Measurements from ENCODE around the gene UVRAG.

Gene UVRAG

DNA sequence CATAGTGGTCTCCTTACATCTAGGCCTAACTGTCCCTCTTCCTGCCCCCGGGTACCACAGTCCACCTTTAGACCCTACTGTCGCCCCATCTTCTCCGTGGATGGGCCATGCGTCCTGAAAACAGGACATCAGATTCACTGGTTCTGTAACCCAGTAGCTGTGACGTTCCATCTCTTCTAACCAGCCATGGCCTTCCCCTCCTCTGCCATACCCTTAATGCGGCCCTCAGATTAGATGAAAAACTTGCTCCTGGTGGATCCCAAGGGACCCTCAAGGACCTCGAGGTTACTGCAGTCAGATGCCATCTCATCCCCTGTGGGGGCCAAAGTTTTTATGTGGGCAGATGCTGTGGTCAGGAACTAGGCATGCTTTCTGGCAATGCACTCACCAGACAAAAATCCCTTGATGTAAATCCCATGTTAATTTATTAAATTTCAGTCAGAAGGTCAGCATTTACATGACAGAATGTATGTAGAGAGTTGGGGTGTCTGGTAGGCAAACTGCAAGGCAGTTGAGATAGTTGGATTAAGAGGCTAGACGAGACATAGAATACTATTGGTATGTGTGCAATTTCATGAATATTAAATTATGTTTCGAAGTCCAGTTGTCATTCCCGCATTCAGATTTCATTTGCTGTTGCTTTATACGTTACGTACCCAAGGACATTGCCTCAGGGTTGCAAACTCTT, 327.0 kb downstream of the UVRAG start:
- Histone ChIP-seq H3K9ac (no peak overlapping the region), H3K4me2 (ENCODE audit: low read length) (no peak overlapping the region), H3K79me2 (no peaks in the 10 kb centered on the region), H3K27me3 (ENCODE audit: control insufficient read depth, insufficient read depth, low read length) (no peaks in the 10 kb centered on the region), H2AFZ (no peak overlapping the region), H3K36me3 (ENCODE audit: control insufficient read depth, insufficient read depth, low read length) (no peaks in the 10 kb centered on the region), H3K9me3 (ENCODE audit: control insufficient read depth, low read length) (no peaks in the 10 kb centered on the region), H3K4me3 (ENCODE audit: low read depth, low read length) (no peak overlapping the region), H3K4me1 (peaks cover 2% of the 10 kb centered on the region), H3K27ac (no peak overlapping the region)
- TF ChIP-seq, protein P1, sequence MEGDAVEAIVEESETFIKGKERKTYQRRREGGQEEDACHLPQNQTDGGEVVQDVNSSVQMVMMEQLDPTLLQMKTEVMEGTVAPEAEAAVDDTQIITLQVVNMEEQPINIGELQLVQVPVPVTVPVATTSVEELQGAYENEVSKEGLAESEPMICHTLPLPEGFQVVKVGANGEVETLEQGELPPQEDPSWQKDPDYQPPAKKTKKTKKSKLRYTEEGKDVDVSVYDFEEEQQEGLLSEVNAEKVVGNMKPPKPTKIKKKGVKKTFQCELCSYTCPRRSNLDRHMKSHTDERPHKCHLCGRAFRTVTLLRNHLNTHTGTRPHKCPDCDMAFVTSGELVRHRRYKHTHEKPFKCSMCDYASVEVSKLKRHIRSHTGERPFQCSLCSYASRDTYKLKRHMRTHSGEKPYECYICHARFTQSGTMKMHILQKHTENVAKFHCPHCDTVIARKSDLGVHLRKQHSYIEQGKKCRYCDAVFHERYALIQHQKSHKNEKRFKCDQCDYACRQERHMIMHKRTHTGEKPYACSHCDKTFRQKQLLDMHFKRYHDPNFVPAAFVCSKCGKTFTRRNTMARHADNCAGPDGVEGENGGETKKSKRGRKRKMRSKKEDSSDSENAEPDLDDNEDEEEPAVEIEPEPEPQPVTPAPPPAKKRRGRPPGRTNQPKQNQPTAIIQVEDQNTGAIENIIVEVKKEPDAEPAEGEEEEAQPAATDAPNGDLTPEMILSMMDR (IDR thresholded peaks at IDR 0.05), result no peak

DNA sequence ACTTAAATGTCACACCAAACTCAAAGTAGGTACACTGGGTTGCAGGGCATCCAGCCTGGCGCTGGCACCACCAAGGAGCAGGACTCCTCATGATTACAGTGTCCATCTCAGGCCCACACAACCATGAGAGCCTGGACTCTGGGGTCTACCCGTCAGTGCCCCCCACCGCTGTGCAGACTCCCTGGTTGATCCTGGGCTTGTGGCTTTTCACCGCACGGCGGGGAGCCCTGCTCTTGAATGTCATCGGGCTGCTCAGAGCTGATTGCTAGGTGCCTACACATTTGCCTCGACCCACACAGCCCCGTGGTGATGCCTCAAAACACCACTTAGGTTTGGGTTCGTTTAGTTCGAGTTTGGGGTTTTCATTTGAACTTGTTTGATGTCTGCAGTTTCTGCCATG, 328.3 kb downstream of the UVRAG start:
- H3K4me2 ChIP-seq (ENCODE audit: low read length), result no peak overlapping the region
- H3K27me3 ChIP-seq (ENCODE audit: control insufficient read depth, insufficient read depth, low read length), result no peaks in the 10 kb centered on the region
- no peaks in the 10 kb centered on the region for H3K9me3 ChIP-seq (ENCODE audit: control insufficient read depth, low read length)
- H3K79me2 ChIP-seq, result no peaks in the 10 kb centered on the region
- H3K9ac ChIP-seq, result no peak overlapping the region
- no peaks in the 10 kb centered on the region for H3K36me3 ChIP-seq (ENCODE audit: control insufficient read depth, insufficient read depth, low read length)
- H3K4me1 ChIP-seq, result peaks cover 2% of the 10 kb centered on the region
- TF ChIP-seq, protein P1 (IDR thresholded peaks at IDR 0.05), result no peak
- H2AFZ ChIP-seq, result no peak overlapping the region
- no peak overlapping the region for H3K27ac ChIP-seq
- H3K4me3 ChIP-seq (ENCODE audit: low read depth, low read length), result no peak overlapping the region

DNA sequence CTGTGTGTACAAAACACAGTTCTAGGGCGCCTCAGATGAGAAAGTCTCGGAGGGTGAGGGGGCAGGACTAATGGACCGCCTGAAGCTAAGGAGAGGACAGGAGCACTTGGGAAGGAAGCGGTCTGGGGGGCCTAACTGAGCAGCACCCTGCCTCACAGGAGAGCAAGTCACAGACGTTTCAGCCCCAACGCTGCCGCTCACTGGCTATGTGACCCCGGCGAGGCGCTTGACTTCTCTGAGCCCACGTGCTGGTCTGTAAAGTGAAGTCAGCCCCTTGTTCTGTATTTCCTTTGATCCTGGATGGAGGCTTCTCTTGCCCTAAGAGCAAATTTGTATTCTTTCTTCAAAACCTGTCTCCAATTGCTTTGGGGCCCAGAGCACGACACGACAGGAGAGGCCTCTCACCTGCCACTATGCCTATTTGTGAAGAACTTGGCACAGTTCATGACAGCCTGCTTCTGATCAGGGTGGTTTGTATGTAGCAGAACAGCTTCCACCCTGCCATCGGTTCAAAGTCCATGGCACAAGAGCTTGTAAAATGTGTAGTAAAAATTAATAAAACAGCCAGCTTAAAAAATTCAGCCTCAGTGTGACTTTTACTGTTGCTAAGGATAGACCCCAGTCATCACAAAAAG, 332.2 kb downstream of the UVRAG start:
- H3K27me3 ChIP-seq (ENCODE audit: control insufficient read depth, insufficient read depth, low read length), result no peaks in the 10 kb centered on the region
- no peaks in the 10 kb centered on the region for H3K4me1 ChIP-seq
- H3K79me2 ChIP-seq, result no peaks in the 10 kb centered on the region
- no peaks in the 10 kb centered on the region for H3K9me3 ChIP-seq (ENCODE audit: control insufficient read depth, low read length)
- no peaks in the 10 kb centered on the region for H3K36me3 ChIP-seq (ENCODE audit: control insufficient read depth, insufficient read depth, low read length)
- no peak overlapping the region for H3K9ac ChIP-seq
- no peak overlapping the region for H3K4me3 ChIP-seq (ENCODE audit: low read depth, low read length)
- no peak overlapping the region for H3K4me2 ChIP-seq (ENCODE audit: low read length)
- H2AFZ ChIP-seq, result no peak overlapping the region
- TF ChIP-seq, protein P1 (IDR thresholded peaks at IDR 0.05), result no peak
- no peak overlapping the region for H3K27ac ChIP-seq

DNA sequence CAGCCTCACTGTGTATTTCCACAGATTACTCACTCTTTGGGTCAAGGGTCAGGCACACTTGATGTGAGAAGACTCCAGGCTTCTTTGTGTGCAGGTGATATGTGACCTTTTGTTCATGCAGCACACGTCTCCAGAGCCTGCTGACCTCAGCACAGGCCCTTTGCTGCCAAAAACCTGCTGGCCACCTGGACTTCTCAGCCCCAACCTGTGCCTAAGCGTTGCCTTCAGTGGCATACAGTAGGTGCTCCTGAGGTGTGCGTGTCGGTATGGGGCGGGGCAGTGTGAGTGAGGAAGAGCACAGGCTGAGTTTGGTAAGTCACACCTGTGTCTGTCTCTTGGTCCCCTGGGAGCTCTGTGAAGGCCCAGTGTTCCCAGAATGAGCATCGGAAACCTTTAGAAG, 333.2 kb downstream of the UVRAG start:
- Histone ChIP-seq H3K36me3 (ENCODE audit: control insufficient read depth, insufficient read depth, low read length) (no peaks in the 10 kb centered on the region), H3K9ac (no peak overlapping the region), H3K27ac (no peak overlapping the region), H3K79me2 (no peaks in the 10 kb centered on the region), H3K27me3 (ENCODE audit: control insufficient read depth, insufficient read depth, low read length) (no peaks in the 10 kb centered on the region), H3K4me1 (no peaks in the 10 kb centered on the region), H3K4me3 (ENCODE audit: low read depth, low read length) (no peak overlapping the region), H3K9me3 (ENCODE audit: control insufficient read depth, low read length) (no peaks in the 10 kb centered on the region), H2AFZ (no peak overlapping the region), H3K4me2 (ENCODE audit: low read length) (no peak overlapping the region)
- TF ChIP-seq, protein P1 (IDR thresholded peaks at IDR 0.05), result no peak

All from parathyroid adenoma (tissue), 2 donors.